ENCODE measurements around the gene TCP11.
A peak's percentile ranks its signal among the peaks of the same experiment; 100 is the strongest.

TCP11 gene

DNA sequence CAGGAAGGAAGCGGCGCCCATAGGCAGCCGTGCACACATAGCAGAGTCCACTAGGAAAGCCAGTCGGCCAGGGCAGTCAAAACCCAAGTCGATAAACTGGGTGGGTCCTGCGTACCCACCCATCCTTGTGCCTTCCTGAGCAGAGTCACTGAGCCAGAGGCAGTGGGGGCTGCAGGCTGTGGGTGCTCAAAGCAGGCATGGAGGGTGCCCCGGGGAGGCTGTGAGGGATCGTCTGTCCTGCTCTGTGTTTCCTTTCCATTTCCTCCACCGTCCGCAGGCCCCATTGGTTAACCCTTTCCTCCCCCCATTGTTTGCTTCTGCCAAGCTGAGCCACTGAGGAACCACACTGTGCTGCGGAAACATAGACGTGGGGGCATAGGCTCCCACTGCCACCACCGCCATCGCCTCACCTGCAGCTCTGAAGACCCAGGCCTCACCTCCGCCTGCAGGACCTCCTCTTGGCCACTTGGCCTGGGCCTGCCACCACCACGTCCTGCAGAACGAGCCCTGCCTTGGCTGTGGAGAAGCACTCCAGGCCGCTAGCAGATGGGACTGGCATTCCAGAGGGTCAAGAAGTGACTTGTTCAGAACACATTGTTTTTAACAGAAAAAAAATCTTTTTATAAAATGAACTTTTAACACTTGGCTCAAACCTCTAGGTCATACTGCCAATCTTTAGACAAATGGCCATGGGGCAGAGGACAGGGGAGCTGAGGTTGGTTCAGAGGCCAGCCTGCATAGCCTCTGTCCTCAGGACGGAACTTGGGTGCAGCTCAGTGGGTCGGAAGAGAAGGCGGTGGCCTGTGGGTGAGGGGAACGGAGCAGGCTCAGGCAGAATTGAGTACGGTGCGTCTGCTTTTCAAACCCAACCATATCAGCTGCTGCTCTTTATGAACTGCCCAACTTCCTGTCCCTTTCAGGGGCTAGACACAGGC lies 52.6 kb downstream of the TCP11 start:
- H3K36me3 Mint-ChIP-seq: no peaks in the 10 kb centered on the region
- no peaks in the 10 kb centered on the region for H3K4me1 Mint-ChIP-seq
- H3K27me3 Mint-ChIP-seq: no peaks in the 10 kb centered on the region

DNA sequence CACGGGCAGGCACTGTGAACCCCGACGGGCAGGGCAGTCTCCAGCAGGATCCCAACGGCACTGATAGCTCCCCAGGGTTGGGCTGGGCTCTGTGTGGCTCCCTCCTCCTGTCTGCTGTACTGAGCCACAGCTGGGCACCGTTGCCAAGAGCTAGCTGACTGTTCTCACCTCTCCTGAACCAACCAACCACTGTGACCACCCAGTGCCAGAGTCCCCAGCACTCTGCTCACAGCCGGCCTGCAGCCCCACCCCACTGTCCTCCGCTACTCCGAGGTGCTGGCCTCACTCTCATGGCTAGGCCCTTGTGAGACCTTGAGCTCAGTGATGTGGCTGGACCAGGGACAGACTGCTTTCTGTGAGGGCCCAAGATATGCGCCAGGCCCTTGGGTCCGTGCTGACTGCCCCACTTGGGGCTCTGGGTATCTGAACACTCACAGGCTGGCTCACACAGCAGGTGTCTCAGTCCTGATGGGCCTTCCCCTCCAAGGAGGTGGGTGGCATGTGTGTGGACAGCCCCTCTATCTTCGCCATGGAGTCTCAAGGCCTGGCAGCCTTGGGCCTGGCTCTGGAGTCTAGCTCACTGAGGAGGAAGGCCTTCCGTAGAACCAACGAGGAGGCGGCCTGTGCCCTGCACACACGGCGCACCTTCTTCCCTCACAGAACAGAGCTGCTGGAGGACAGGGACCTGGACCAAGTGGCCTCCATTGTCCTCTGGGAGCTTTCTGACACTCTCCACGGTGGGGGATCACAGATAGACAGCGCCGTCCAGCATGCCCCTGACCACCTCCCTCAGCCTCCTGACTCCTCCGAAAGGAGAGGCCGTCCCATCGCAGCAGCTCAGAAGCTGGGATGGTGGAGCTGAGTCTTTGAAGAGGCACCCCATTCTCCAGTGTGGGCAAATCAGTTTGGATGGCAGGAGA lies 53.5 kb downstream of the TCP11 start:
- Mint-ChIP-seq H3K27ac (no peak overlapping the region), H3K27me3 (no peaks in the 10 kb centered on the region), H3K4me1 (no peaks in the 10 kb centered on the region), H3K36me3 (no peaks in the 10 kb centered on the region), H3K9me3 (no peaks in the 10 kb centered on the region), H3K4me3 (no peak overlapping the region)
- CTCF ChIA-PET: interaction anchor here (0.6 kb wide), 1 partner anchor 925 kb away, joined by 3 read pairs; no protein-coding TSS in a partner anchor
- DNase-seq: no peak

More for the DNA sequence above, 52.6 kb downstream of the TCP11 start:
- H3K27ac Mint-ChIP-seq: no peak overlapping the region
- no peak overlapping the region for H3K4me3 Mint-ChIP-seq
- CTCF ChIA-PET: no interaction called here
- no peak for DNase-seq
- H3K9me3 Mint-ChIP-seq: no peaks in the 10 kb centered on the region

DNA sequence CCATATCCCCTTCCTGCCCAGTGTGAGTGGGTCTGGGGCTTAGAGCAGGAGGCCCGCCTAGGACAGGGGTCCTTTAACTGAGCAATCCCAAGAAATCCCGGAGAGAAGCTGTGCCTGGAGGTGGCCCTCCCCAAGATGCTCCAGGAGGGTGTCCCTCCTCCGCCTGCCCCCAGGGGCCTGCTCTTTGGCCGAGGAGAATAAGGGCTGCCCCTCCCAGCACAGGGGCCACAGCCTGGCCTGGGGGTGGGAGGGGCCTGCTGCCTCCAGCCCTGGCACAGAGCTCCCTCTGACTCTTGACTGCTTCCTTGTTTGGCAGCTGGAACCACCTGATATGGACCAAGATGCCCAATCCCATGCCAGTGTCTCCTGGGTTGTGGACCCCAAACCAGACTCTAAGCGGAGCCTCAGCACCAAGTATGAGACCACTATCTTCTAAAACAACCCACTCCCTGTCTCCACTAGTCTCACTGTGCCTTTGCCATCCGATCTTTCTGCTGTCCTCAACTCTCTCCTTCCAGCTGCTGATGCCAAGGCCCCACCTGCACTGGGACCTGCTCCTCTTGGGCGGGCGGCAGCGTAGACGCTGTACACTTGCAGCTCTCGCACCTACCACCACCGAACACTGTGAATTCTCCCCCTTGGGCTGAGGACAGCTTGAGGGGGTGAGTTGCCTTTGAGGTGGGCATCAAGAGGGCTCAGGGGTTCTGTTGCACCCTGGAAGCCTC lies 54.3 kb downstream of the TCP11 start:
- H3K4me3 Mint-ChIP-seq: no peak overlapping the region
- DNase-seq: no peak
- no peaks in the 10 kb centered on the region for H3K36me3 Mint-ChIP-seq
- H3K9me3 Mint-ChIP-seq: no peaks in the 10 kb centered on the region
- no peaks in the 10 kb centered on the region for H3K4me1 Mint-ChIP-seq
- H3K27ac Mint-ChIP-seq: no peak overlapping the region
- CTCF ChIA-PET: no interaction called here
- no peaks in the 10 kb centered on the region for H3K27me3 Mint-ChIP-seq

DNA sequence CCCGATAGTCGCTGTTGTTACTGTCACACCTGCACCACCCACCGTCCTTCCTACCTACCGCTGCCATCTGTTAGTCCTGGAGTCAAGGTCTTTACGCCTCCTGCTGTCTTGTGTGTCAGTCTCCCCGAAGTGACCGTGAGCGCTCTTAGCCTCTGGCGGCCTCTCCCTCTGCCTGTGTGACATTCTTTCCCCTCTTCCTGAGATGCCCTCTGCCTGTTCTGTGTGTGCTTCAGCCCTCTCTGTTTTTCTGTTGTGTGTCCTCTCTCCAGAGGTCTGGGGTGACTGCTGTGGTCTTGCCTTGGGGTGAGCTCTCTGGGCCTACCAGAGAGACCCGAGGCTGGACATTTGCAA lies 54.9 kb downstream of the TCP11 start:
- Mint-ChIP-seq H3K27me3 (no peaks in the 10 kb centered on the region), H3K4me1 (no peaks in the 10 kb centered on the region), H3K36me3 (no peaks in the 10 kb centered on the region), H3K4me3 (no peak overlapping the region), H3K27ac (no peak overlapping the region), H3K9me3 (no peaks in the 10 kb centered on the region)
- CTCF ChIA-PET: no interaction called here
- DNase-seq: no peak

DNA sequence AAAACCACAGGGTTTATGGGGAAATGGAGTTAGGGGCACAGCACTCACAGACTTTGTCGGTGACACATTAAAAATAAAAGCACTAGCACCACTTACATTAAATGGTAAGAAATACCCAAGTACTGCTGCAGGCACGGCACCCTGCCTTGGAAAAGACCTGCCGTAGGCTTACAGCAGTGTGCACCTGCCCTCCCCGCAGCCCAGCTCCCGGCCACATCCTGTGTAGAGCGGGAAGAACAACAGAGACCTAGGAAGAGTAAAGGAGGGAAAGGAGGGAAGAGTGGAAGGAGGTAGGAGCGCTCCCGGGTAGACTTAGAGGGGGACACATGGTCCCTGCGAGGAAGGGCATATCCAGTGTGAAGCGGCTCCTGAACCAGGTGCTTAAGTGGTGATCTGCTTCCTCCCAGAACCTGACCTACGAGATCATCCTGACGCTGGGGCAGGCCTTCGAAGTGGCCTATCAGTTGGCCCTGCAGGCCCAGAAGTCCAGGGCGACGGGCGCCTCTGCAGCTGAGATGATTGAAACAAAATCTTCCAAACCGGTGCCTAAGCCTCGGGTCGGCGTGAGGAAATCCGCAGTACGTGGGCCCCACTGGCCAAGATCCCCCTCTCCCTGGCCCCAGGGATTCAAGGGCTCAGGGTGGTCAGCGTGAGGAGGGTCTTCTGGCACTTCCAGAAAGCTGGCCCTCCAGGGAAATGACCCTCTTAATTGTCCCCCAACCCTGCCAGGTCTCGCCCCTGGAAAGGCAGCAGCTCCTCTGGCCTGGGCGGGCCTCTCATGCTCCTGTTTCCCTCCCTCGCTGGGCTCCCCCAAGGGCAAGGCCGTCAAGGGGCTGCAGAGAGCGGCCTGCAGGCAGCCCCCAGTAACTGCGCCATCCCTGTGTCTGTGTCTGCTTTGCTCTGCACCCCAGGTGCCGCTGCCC lies 55.5 kb downstream of the TCP11 start:
- no peak for DNase-seq
- Mint-ChIP-seq H3K9me3 (no peaks in the 10 kb centered on the region), H3K36me3 (no peaks in the 10 kb centered on the region), H3K27me3 (no peaks in the 10 kb centered on the region), H3K27ac (no peak overlapping the region), H3K4me3 (no peak overlapping the region), H3K4me1 (no peaks in the 10 kb centered on the region)
- CTCF ChIA-PET: no interaction called here

DNA sequence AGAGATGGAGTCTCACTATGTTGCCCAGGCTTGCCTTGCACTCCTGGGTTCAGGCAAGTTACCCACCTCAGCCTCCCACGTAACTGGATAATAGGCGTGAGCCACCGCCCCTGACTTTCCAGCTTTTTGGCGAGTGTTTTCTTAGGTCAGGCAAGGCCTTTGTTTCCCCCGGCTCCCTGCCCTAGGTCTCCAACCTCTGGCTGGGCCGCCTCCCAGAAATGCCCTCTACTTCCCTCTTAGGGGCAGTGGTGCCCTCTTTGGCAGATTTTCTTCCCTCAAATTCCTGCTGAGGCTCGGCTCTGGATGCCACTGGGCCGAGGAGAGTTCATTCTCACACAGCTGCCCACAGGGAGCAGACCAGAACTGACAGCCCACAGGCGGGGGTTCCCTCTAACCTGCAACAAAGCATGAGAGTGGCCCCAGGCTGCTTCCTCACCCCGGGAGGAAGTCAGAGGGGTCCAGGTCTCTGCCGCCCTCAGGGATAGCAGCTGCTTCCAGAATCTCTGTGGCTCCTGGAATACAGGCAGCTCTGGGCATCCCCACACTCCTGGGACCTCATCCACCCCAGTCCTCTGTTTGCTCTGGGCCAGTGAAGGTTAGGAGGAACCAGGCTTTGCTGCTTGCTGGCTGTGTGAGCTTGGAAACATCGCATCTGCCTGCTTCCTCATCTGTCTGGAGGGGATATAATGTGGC lies 56.5 kb downstream of the TCP11 start:
- no peak for DNase-seq
- Mint-ChIP-seq H3K9me3 (no peaks in the 10 kb centered on the region), H3K27ac (no peak overlapping the region)

DNA sequence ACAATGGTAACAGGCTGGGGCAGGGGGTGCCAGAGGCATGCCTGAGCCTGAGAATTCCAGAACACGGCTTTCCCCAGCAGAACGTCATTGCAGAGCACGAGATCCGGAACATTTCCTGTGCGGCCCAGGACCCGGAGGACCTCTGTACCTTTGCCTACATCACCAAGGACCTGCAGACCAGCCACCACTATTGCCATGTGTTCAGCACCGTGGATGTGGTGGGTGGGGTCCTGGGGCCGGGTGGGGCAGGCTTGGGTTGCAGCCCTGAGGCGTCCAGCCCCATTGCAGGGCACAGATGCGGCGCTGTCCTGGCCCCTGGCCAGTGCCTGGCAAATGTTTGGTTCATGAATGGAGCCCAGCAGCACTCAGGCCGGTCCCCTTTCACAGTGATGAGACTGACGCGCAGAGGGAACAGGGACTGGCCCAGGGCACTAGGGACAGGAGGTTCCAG lies 57.1 kb downstream of the TCP11 start:
- Mint-ChIP-seq H3K27ac (no peak overlapping the region), H3K9me3 (no peaks in the 10 kb centered on the region), H3K4me3 (no peak overlapping the region), H3K27me3 (no peaks in the 10 kb centered on the region), H3K4me1 (no peaks in the 10 kb centered on the region), H3K36me3 (no peaks in the 10 kb centered on the region)
- DNase-seq: no peak
- CTCF ChIA-PET: no interaction called here

More for the DNA sequence above, 56.5 kb downstream of the TCP11 start:
- Mint-ChIP-seq H3K4me1 (no peaks in the 10 kb centered on the region), H3K27me3 (no peaks in the 10 kb centered on the region), H3K4me3 (no peak overlapping the region), H3K36me3 (no peaks in the 10 kb centered on the region)
- CTCF ChIA-PET: no interaction called here

DNA sequence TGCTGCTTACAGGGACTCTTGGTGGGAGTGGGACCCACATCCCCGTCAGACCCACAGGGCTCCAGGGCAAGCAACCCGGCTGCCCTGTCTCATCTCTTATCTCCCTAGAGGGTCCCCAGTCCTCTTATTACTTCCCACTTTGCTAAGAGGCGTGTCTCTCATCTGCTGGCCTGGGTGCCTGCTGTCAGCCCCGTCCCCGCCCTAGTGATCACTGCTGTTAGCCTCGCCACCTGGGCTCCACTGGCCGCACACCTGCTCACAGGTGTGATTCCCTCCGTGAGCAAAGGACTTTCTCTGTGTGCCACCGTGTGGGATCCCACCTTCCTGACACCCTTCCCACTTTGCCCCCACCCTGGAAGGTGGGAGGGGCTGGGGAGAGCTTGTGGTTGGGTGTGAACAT lies 57.6 kb downstream of the TCP11 start:
- H3K9me3 Mint-ChIP-seq: no peaks in the 10 kb centered on the region

DNA sequence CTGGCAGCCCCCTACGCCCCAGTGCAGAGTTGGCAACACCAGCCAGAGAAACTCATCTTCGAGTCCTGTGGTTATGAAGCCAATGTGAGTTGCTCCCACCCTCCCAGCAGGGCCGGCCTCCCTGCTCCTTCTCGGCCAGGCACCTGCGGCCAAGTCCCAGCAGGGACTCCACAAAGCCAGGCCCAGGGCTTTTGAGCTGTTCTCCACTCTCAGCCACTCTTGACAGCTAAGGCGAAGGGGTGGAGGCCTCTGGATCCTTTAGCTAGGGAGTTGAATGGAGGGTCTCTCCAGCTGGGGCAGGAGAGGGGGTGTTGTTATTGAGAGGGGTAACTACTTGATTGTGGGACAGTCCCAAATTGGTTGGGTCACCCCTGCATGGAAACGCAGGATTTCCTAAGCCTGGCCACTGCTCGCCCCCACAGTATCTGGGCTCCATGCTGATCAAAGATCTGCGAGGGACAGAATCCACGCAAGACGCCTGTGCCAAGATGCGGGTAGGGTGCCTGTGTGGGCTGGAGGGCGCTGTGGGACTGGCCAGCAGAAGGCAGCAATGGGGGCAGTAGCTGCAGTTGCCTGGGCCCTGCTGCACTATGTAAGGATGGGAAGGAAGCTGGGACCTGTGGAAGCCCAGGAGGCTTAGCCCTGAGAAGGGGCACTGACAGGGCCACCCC lies 58.3 kb downstream of the TCP11 start:
- DNase-seq: no peak
- Mint-ChIP-seq H3K9me3 (no peaks in the 10 kb centered on the region), H3K4me1 (no peaks in the 10 kb centered on the region), H3K36me3 (no peaks in the 10 kb centered on the region), H3K4me3 (no peak overlapping the region), H3K27ac (no peak overlapping the region), H3K27me3 (no peaks in the 10 kb centered on the region)
- CTCF ChIA-PET: no interaction called here

More for the DNA sequence above, 57.6 kb downstream of the TCP11 start:
- no peak for DNase-seq
- Mint-ChIP-seq H3K4me1 (no peaks in the 10 kb centered on the region), H3K4me3 (no peak overlapping the region), H3K36me3 (no peaks in the 10 kb centered on the region), H3K27me3 (no peaks in the 10 kb centered on the region), H3K27ac (no peak overlapping the region)
- CTCF ChIA-PET: no interaction called here

DNA sequence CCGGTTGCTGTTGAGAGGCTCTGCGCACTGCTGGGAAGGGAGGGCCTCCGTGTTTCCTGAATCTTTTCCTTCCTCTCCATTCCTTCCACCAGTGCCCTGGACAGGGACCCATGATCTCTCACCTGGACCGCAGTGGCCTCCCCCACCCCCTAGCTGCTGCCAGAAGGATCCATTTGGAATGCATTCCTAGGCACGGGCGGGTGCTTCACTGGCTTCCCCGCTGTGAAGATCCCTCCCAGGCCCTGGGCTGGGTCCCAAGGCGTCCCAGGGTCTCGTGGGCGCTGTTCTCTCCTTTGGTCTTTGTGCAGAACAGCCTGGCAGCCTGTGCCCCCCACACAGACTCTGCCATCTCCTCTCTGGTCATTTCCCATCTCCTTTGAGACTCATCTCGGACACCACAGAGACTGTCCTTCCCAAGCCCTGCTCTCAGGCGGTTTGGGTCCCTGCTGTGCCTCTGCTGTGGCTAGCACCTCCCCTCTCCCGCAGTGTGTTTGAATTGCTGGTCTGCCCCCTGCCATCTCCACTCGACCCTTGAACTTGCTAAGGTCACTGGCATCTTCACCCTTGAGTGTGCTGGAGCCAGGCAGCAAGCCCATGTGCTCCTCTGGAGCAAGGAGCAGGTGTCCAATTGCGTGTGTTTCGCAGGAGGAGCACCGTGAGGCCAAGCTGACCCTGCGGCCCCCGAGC lies 59.0 kb downstream of the TCP11 start:
- CTCF ChIA-PET: no interaction called here
- H3K27ac Mint-ChIP-seq: peak overlapping the region; percentile 30
- H3K9me3 Mint-ChIP-seq: no peaks in the 10 kb centered on the region
- no peak overlapping the region for H3K4me3 Mint-ChIP-seq
- no peaks in the 10 kb centered on the region for H3K36me3 Mint-ChIP-seq
- no peaks in the 10 kb centered on the region for H3K4me1 Mint-ChIP-seq
- DNase-seq: no peak
- H3K27me3 Mint-ChIP-seq: no peaks in the 10 kb centered on the region

DNA sequence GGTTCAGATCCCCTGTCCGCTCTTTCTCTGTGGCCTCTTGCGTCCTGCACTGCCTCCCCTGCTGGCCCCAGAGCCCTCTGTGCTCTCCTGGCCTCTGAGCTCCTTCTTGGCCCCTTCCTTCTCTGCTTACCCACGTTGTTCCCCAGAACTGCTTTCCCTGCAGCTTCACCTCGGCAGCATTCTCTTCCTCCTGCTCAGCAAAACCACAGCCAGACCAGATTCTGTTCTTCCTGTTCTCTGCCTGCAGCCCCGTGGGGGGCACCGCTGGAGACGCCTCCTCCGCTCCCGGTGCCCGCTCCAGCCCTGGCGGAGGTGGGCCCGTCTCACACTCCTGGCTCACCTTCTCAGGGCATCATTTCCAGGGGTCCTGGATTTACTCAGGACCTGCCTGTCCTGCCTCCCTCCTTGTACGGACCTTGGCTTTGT lies 59.7 kb downstream of the TCP11 start:
- H3K4me1 Mint-ChIP-seq: no peaks in the 10 kb centered on the region
- DNase-seq: no peak
- no peaks in the 10 kb centered on the region for H3K36me3 Mint-ChIP-seq
- H3K27me3 Mint-ChIP-seq: no peaks in the 10 kb centered on the region
- no peak overlapping the region for H3K4me3 Mint-ChIP-seq
- H3K27ac Mint-ChIP-seq: no peak overlapping the region
- CTCF ChIA-PET: no interaction called here
- no peaks in the 10 kb centered on the region for H3K9me3 Mint-ChIP-seq

DNA sequence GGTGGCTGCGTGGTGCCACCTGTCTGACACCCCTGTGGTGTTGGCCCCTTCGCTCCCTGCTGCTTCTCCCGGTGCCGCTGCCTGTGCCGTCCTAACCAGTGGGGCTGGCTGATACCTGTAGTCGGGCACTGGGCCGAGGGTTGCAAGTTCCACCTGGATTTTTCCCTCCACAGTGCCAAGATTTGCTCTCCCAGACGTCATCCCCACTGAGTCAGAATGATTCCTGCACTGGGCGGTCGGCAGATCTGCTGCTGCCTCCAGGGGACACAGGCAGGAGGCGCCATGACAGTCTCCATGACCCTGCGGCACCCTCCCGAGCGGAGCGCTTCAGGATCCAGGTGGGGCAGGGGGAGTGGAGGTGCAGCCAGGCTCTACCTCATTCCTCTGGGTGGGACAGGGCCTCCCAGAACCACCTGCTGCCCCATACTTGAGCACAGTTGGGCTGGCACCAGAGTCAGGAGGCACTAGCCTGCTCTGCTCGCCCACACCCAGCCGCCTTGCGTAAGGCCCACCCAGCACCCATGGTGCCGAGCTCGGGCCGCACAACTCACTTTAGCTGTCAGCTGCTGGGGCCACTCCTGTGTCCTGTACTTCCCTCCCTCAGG lies 60.2 kb downstream of the TCP11 start:
- no peak for DNase-seq
- Mint-ChIP-seq H3K4me1 (no peaks in the 10 kb centered on the region), H3K36me3 (no peaks in the 10 kb centered on the region), H3K4me3 (no peak overlapping the region), H3K27ac (no peak overlapping the region), H3K27me3 (no peaks in the 10 kb centered on the region), H3K9me3 (no peaks in the 10 kb centered on the region)
- CTCF ChIA-PET: no interaction called here

Data from activated naive CD4-positive, alpha-beta T cell treated with anti-CD3 and anti-CD28 coated beads, Interleukin-2, amount 10 ng/mL, durations not matched to agents 7 days and 5 days (primary cell).